Raji (cell line): ENCODE results near the gene OSBPL3.

Source experiments
- POLR2A ChIP-seq: IDR thresholded peaks from 2 replicates; pipeline ENCODE4 v1.6.1; 2011; ENCODE audit warnings: low read depth, low read length, control low read depth; ENCODE audit not compliant: insufficient read depth

The OSBPL3 gene

DNA sequence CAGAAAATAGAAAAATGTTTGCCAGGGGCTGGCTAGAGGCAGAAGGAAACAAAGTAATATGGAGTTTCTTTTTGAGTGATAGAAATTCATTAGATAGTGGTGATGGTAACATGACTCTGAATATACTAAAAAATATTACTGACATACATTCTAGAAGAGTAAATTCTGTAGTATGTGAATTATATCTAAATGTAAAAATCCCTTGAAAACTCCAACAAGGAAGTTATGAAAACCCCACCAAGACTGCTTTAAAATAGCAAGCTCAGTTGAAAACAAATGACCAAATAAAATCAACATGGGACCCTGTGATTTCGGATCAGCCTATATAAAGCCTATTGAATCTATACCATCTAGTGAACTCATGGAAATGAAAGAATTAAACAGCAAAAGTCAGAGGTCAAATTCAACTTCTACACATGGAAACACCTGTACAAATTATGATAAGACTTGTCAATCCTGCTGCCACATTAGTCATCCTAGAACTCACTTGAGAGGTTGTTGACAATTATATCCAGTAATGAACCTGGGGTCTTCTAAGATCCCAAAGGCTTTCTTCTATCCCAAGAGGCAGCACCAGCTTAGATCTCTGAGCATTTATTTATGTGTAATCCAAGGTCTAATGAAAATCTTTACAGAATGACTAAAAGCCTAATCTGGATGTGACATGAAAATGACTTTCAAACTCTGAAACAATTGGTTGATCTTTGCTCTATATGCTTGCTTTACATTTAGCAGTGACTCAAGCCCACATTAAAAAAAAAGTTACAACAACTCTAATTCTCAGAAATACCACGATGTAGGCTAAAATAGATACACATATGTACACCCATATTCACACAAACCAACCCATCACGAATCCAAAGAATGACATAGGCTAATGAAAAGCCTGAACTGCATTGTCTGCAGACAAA, 59.3 kb downstream of the OSBPL3 start:
- no peak for TF ChIP-seq POLR2A

DNA sequence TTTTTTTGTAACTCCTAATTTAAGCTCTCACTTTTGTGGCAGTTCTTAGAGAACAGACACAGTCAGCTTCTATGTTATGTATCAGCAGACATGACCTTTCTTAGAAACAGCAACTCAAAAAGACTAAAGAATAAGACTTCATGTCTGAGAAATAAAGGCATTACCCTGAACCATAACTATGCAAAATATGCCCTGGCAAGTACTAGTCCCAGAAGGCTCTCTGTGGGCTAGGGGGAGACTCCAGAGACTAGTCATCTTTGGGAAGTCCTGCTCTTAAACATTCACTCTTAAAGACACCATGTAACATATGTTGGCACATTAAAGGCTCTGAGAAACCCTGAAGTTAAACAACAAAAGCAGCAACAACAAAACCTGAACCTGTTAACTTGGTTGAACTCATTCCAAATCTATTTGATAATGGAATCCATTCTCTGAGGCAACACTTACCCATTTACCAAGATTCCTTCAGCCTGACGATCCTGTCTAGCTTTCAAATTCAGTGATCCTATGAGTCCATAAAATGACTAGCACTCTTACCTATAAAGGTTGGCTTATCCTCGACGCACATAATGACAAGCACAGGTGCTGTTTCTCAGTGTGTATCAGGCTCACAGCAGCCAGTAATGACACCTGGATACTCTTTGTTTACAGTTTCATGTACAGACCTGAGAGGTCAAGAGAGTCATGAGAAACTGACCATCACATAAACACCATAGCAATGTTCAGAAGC, 62.3 kb downstream of the OSBPL3 start:
- TF ChIP-seq POLR2A = no peak

DNA sequence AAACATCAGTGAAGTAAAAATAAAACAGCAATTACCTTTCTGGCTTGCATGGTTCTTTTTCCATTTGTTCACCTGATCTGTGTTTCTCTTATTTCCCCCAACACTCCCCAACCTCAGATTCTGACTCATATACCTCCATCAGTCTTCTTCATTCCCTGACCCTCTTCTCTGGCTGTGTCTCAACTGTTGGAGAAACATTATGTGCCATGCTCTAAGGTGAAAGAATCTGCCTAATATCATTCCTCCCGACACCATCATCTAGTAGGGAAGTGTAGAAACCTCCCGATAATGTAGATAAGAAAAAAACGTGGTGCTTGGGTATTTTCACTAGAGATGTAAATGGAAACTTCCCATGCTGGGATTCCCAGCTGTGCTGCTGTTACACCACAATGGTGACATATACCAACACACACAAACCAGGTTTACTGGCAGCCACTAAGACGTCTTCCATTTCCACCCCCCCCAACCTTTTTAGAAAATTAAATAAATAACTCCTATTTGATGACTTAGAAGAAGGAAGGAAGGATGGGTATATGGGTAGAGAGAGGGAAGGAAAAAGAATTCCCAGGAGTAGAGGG, 63.4 kb downstream of the OSBPL3 start:
- no peak for TF ChIP-seq POLR2A

DNA sequence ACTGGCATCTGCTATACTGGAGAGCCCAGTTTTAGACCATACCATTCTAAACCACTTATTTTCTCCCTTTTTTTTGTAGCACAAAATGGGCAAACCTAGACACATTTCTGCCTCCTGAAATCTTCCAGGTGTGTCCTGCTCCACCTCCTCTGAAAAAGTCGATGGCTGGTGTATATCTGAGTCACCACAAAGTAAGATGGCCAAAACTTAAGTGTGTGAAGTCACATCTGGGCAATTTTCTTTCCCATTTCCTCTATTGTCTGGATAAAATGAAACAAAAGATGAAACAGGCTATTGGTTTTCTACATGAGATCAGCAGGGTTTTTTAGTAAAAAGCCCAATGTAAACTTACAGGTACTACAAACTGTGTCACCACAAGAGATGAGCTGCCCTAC, 65.5 kb downstream of the OSBPL3 start:
- TF ChIP-seq POLR2A = no peak

DNA sequence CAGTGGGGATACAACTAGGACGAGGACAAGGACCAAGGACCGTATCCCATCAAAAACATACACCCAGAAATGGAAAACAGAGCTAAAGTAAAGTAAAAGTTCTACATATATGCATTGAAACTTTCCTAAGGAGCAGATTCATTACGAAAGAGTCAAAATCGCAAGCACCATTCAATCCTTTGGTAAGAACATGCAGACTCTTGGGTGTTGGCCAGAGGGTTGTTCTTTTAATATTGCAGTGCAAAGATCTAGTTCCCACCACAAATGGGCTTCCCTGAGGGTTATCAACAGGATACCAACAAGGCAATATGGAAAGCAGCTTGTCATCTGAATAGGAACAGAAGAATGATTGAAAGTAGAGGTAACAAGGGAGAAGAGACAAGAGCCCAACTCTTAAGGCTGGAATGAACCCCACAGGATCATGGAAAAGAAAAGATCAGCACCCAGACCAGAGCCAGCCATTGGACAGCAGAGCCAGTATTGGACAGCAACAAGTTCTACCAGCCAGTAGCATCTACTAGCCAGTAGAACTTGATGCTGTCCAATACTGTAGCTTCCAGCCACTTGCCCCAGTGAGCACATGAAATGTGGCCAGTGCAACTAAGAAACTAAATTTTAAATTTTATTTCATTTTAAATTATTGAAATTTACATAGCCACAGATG, 66.0 kb downstream of the OSBPL3 start:
- no peak for TF ChIP-seq POLR2A

DNA sequence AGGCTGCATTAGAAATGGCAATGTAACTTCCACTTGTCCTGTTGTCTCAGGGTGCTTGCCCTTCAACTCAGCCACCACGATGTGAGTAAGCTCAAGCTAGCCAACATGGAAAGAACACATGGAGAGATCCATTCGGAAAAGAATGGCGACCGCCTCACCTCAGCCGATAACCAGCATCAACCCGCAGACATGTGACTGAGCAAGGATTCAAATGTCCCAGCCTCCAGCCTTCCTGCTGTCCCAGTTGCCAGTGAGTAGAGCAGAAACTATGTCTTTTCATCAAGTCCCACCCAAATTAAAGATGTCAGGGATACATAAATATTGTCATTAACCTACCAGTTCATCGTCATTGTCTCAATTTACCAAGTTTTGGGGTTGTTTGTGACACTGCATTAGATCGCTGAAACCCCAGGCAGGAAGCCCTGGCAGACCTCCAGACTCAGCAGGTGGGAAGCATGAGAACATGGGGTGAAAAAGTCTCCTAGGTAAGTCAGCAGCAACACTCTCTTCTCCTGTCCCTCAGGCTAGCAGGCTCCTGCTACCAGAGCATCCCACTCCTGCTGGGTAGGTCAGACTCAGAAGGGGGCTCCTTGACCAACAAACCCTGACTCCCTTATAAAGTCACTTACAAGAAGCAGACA, 67.0 kb downstream of the OSBPL3 start:
- TF ChIP-seq POLR2A = no peak

DNA sequence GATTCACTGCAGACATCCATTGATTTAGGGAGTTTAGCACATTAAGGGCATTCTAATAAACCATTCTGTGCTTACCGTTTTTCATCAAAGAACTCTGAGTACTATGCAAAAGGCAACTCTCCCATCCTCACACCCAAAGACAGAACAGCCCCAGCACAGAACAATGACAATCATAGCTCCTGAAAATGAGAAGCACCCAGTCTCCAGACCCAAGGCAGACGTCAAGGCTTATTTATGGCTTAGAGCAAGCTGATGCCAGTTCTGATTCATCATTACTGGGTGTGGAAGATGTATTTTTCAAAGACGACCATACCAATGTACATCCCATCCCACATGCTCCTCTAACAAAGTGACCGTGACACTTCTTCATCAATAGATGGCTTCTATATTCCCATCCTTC, 67.6 kb downstream of the OSBPL3 start:
- TF ChIP-seq POLR2A = no peak

DNA sequence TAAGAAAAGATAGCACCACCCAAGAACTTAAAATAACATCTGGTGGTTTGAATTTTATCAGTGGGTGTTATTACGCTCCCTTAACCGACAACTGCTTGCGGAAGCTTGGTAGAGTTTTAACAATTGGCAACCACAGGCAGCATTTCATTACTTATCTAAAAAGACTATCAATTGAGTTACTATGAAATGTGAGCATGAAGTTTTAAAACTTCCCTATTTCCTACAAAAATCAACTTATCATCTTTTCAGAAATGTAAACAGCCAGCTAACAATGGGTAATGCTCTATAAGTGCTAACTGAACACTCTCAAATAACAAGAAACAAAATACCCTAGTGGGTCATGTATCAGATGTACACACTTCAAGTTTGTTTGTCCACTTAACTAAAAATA, 68.8 kb downstream of the OSBPL3 start:
- no peak for TF ChIP-seq POLR2A

DNA sequence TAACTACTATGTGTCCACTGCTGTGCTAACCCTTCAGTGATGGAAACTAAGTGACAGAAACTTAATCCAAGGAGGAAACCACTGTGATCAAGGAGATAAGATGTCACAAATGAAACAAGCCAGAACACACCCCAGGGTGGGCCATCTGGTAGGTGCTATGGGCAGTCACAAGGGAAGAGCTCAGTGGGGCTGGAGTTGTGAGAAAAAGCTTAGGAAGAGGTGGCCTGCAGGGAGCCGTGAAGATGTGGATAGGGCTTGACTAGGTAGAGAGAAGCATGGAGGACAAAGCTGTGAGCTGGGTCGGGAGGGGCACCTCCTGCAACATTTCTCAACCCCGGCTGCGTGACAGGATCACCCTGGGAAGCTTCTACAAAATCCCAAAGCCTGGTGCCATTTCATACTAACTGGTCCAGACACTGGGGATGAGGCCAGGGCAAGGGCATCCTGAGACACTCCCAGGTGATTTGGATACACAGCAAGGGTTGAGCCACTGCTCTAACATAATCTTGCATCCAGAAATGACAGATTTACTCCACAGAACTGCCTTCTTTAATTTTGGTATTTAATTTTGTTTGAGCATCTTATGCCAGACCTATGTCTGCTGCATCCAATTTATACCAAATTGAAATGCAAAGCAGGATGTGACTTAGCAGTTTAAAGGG, 69.3 kb downstream of the OSBPL3 start:
- TF ChIP-seq POLR2A = no peak

DNA sequence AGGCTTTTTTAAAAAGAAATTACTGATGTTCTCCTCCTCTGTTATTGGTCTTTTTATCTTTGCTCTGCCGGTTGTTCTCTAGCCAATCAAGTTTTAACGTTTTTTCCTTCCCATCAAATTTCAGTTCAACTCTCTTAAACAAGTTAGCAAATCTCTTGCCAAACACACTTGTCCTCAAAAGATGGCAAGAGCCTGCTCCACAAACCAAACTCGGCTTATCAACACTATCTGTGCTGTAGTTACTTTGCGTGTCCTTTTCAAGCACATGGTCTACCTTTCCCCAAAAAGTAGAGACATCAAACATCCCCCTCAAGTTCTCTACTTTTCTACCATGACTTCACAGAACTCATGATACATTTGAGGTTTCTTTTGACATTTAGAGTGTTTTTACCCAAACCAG, 71.3 kb downstream of the OSBPL3 start:
- TF ChIP-seq POLR2A = no peak

DNA sequence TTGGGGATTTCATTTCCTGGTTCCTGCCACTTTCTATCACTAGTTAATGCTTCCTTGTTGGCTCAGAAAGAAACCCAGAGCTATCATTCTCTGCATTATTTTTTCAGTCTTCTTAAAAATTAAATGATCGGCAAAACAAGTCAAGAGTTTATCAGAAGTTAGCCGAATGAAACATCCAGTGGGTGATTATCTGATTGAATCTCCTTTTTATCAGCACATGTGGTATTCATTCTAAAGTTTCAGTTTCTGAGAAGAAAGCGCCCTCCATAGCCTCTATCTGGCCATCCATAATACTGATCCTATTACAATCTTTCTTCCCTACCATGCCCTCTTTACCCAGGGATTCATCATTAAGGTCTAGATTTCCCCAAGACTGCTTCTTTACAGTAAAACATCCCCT, 71.8 kb downstream of the OSBPL3 start:
- TF ChIP-seq POLR2A = no peak

DNA sequence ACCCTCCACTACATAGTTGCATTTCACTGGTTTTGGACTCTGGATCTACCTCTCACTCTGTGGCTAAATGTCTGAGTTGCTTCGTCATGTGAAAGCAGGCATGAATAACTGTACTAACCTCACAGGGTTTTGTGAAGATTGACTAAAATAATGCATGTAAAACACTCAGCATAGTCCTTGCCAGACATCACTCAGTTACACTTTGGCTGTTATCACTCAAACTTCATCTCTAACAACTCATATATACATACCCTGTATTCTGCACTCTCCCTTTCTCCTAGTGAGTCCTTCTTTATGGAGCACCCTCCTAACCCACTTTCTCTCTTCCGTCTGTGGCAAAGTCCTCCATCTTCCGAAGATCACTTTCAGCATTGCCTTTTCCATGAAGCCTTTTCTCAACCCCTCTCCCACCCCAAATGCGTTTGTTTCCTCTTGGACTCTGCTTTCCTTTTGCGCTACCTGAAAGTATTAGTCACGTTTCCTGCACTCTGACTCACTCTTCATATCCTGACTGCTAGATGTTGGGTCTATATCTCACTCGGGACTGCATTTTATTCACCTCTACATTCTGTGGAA, 72.6 kb downstream of the OSBPL3 start:
- TF ChIP-seq POLR2A = no peak

DNA sequence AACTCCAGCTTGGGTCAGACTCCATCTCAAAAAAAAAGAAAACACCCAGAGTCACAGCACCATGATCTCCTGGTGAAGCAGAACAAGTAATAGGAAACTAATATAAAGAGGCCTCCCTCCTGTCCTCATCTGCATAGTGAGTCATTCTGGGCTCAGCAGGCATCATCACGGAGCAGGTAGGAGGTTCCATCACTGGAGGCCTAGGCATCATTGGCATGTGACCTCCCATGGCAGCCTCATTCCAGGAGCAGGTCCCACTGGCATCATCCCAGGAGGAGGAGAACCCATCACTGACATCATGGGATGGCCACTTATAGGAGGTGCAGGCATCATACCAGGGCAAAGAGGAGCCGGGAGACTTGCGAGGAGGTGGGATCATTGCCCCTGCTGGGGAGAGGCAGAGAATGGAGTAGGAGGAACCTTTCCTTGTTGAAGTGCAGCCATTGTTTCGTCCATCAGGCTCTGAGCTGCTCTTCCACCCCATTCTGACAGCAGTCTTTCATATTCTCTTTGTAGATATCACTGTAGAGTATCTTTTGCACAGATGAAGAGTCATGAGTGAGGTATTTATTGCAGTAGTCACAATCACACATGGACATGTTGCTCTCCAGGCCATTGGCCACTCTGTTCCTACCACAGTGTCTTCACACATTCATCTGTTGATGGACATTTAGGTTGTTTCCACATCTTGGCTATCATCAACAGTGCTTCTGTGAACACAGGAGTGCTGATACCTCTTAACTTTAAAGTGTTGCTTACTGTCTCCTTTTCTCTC, 73.8 kb downstream of the OSBPL3 start:
- TF ChIP-seq POLR2A = no peak
